Neutrophil (primary cell): ENCODE measurements around the gene FMO1.

Source experiments
- H3K27ac ChIP-seq: fragments of 200-600 bp; sonication (generic); 2 replicates; pipeline ENCODE4 v1.5.1; 2016; ENCODE audit warnings: mild to moderate bottlenecking, moderate library complexity
- H3K27me3 ChIP-seq: fragments of 200-600 bp; sonication (generic); 2 replicates; pipeline ENCODE4 v1.6.0; 2016; ENCODE audit warnings: mild to moderate bottlenecking
- H3K36me3 ChIP-seq: fragments of 200-600 bp; sonication (generic); 2 replicates; pipeline ENCODE4 v1.5.1; 2017
- H3K4me1 ChIP-seq, 2 experiments: fragments of 200-600 bp in 1 of 2; sonication (generic) in 1 of 2; 1 replicate in 1 of 2; 2 replicates in 1 of 2; pipeline versions ENCODE4 v1.5.1 to v1.6.1; 2013 to 2016; ENCODE audit warnings: low read depth in 1 of 2, low read length in 1 of 2, mild to moderate bottlenecking in 1 of 2, moderate library complexity in 1 of 2; ENCODE audit not compliant: control insufficient read depth in 1 of 2, insufficient read depth in 1 of 2
- H3K4me3 ChIP-seq, 2 experiments: fragments of 200-600 bp in 1 of 2; sonication (generic) in 1 of 2; 1 replicate in 1 of 2; 2 replicates in 1 of 2; pipeline ENCODE4 v1.5.1; 2013 to 2016; ENCODE audit warnings: low read depth in 1 of 2, low read length in 1 of 2, mild to moderate bottlenecking in 1 of 2, moderate library complexity in 1 of 2
- H3K9me3 ChIP-seq: fragments of 200-600 bp; sonication (generic); 2 replicates; pipeline ENCODE4 v1.5.1; 2016
- CTCF ChIP-seq: fragments of 200-600 bp; sonication (generic); IDR thresholded peaks from 2 replicates; pipeline ENCODE4 v1.5.1; 2016; ENCODE audit warnings: antibody characterized with exemption

Gene FMO1

GRCh38 chr1:171258943-171259342 is 10.6 kb downstream of the FMO1 start:
- Histone ChIP-seq H3K4me3 (no peak overlapping the region), H3K27ac (no peak overlapping the region)
- no peak for TF ChIP-seq CTCF

GRCh38 chr1:171261336-171261735 is 13.0 kb downstream of the FMO1 start:
- H3K36me3 ChIP-seq: no peaks in the 10 kb centered on the region

More at GRCh38 chr1:171258943-171259342, 10.6 kb downstream of the FMO1 start:
- H3K27me3 ChIP-seq: peaks cover 18% of the 10 kb centered on the region
- no peaks in the 10 kb centered on the region for H3K4me1 ChIP-seq
- H3K36me3 ChIP-seq: no peaks in the 10 kb centered on the region
- no peaks in the 10 kb centered on the region for H3K9me3 ChIP-seq

GRCh38 chr1:171263901-171264300 is 15.6 kb downstream of the FMO1 start:
- H3K4me3 ChIP-seq: no peak overlapping the region
- TF ChIP-seq CTCF: no peak
- H3K27ac ChIP-seq: no peak overlapping the region
- H3K36me3 ChIP-seq: no peaks in the 10 kb centered on the region
- H3K4me1 ChIP-seq: no peaks in the 10 kb centered on the region
- H3K9me3 ChIP-seq: no peaks in the 10 kb centered on the region
- H3K27me3 ChIP-seq: no peaks in the 10 kb centered on the region

More at GRCh38 chr1:171261336-171261735, 13.0 kb downstream of the FMO1 start:
- Histone ChIP-seq H3K4me1 (no peaks in the 10 kb centered on the region), H3K4me3 (no peak overlapping the region), H3K9me3 (no peaks in the 10 kb centered on the region), H3K27ac (no peak overlapping the region), H3K27me3 (no peaks in the 10 kb centered on the region)
- TF ChIP-seq CTCF: no peak

- no peak for TF ChIP-seq CTCF
- H3K9me3 ChIP-seq: no peaks in the 10 kb centered on the region
Measured at GRCh38 chr1:171265686-171266085, 17.4 kb downstream of the FMO1 start.

GRCh38 chr1:171266930-171267329 is 18.6 kb downstream of the FMO1 start:
- H3K4me1 ChIP-seq: no peaks in the 10 kb centered on the region
- no peaks in the 10 kb centered on the region for H3K36me3 ChIP-seq
- TF ChIP-seq CTCF: no peak
- H3K27ac ChIP-seq: no peak overlapping the region
- H3K4me3 ChIP-seq: no peak overlapping the region
- no peaks in the 10 kb centered on the region for H3K9me3 ChIP-seq
- no peaks in the 10 kb centered on the region for H3K27me3 ChIP-seq

More at GRCh38 chr1:171265686-171266085, 17.4 kb downstream of the FMO1 start:
- Histone ChIP-seq H3K36me3 (no peaks in the 10 kb centered on the region), H3K4me1 (no peaks in the 10 kb centered on the region), H3K27ac (no peak overlapping the region), H3K4me3 (no peak overlapping the region), H3K27me3 (no peaks in the 10 kb centered on the region)

GRCh38 chr1:171267391-171267790 is 19.1 kb downstream of the FMO1 start:
- H3K4me1 ChIP-seq: no peaks in the 10 kb centered on the region
- no peak for TF ChIP-seq CTCF
- H3K27me3 ChIP-seq: no peaks in the 10 kb centered on the region
- no peaks in the 10 kb centered on the region for H3K9me3 ChIP-seq
- H3K4me3 ChIP-seq: no peak overlapping the region
- H3K27ac ChIP-seq: no peak overlapping the region
- H3K36me3 ChIP-seq: no peaks in the 10 kb centered on the region
